Stimulated activated CD8-positive, alpha-beta memory T cell treated with anti-CD3 and anti-CD28 coated beads, Interleukin-15, amount 100 ng/mL, for 1 hour (primary cell): ENCODE data around the gene ZNF878.

ENCODE experiments used
- DNase-seq: peaks from one replicate; pipeline ENCODE4 v3.0.0-alpha.2; 2020; ENCODE audit warnings: low read depth

The ZNF878 gene

GRCh38 chr19:12034620-12035019 is 18.1 kb downstream of the ZNF878 start:
- no peak for DNase-seq

GRCh38 chr19:12034198-12034597 is 18.6 kb downstream of the ZNF878 start:
- no peak for DNase-seq

GRCh38 chr19:12015753-12016116 is 37.0 kb downstream of the ZNF878 start:
- no peak for DNase-seq

- DNase-seq, result no peak
Observed at GRCh38 chr19:12015015-12015752, 37.6 kb downstream of the ZNF878 start.

- no peak for DNase-seq
Observed at GRCh38 chr19:12000152-12000981, 52.4 kb downstream of the ZNF878 start.

- DNase-seq, result no peak
Observed at GRCh38 chr19:11995174-11995573, 57.6 kb downstream of the ZNF878 start.
